HEK293 (cell line): ENCODE results near the gene NECAB3.

ENCODE experiments used
- HOXC10 ChIP-seq: sonication (generic); formaldehyde crosslinking; IDR thresholded peaks from 2 replicates; pipeline ENCODE4 v1.8.1; 2023; ENCODE audit warnings: mild to moderate bottlenecking, missing genetic modification reagents
- INSM2 ChIP-seq: fragments of 450-650 bp; formaldehyde crosslinking; IDR thresholded peaks from 2 replicates; pipeline ENCODE4 v1.5.1; 2016; ENCODE audit warnings: missing biosample characterization, missing genetic modification characterization
- OSR2 ChIP-seq: fragments of 450-650 bp; formaldehyde crosslinking; IDR thresholded peaks from 2 replicates; pipeline ENCODE4 v1.5.1; 2016; ENCODE audit warnings: missing biosample characterization, missing genetic modification characterization
- RBAK ChIP-seq: fragments of 450-650 bp; formaldehyde crosslinking; IDR thresholded peaks from 2 replicates; pipeline ENCODE4 v1.5.1; 2016; ENCODE audit warnings: missing biosample characterization, missing genetic modification characterization
- TRIM28 ChIP-seq: IDR thresholded peaks from 2 replicates; pipeline ENCODE4 v1.6.1; 2011; ENCODE audit warnings: low read length, control low read depth, borderline replicate concordance
- ZBTB1 ChIP-seq: fragments of 450-650 bp; formaldehyde crosslinking; IDR thresholded peaks from 2 replicates; pipeline ENCODE4 v1.5.1; 2016; ENCODE audit warnings: missing biosample characterization, missing genetic modification characterization
- ZBTB17 ChIP-seq: fragments of 450-650 bp; formaldehyde crosslinking; IDR thresholded peaks from 2 replicates; pipeline ENCODE4 v1.5.1; 2016; ENCODE audit warnings: missing biosample characterization, missing genetic modification characterization
- ZBTB21 ChIP-seq: fragments of 450-650 bp; formaldehyde crosslinking; IDR thresholded peaks from 2 replicates; pipeline ENCODE4 v1.5.1; 2017; ENCODE audit warnings: missing biosample characterization, missing genetic modification characterization
- ZBTB26 ChIP-seq: fragments of 450-650 bp; formaldehyde crosslinking; optimal IDR thresholded peaks from 2 replicates; pipeline ENCODE3; 2016; ENCODE audit warnings: missing biosample characterization, mild to moderate bottlenecking, missing genetic modification characterization
- ZFP3 ChIP-seq: fragments of 450-650 bp; formaldehyde crosslinking; IDR thresholded peaks from 2 replicates; pipeline ENCODE4 v1.5.1; 2016; ENCODE audit warnings: low read depth, missing biosample characterization, missing genetic modification characterization
- ZIC2 ChIP-seq: fragments of 450-650 bp; formaldehyde crosslinking; IDR thresholded peaks from 2 replicates; pipeline ENCODE4 v1.5.1; 2016; ENCODE audit warnings: missing biosample characterization, missing genetic modification characterization
- ZNF121 ChIP-seq: fragments of 450-650 bp; formaldehyde crosslinking; IDR thresholded peaks from 2 replicates; pipeline ENCODE4 v1.5.1; 2016; ENCODE audit warnings: missing biosample characterization, missing genetic modification characterization
- ZNF274 ChIP-seq, 2 experiments: fragments of 200-500 bp in 1 of 2; fragments of 450-650 bp in 1 of 2; sonication (Bioruptor generic) in 1 of 2; formaldehyde crosslinking in 1 of 2; IDR thresholded peaks; 2 replicates each; pipeline versions ENCODE4 v1.5.1 to v1.6.1; 2014 to 2016; ENCODE audit warnings: borderline replicate concordance in 1 of 2, inconsistent platforms in 1 of 2, low read length in 1 of 2, missing biosample characterization in 1 of 2, missing genetic modification characterization in 1 of 2
- ZNF280D ChIP-seq: fragments of 450-650 bp; formaldehyde crosslinking; IDR thresholded peaks from 2 replicates; pipeline ENCODE4 v1.5.1; 2016; ENCODE audit warnings: missing biosample characterization, missing genetic modification characterization
- ZNF354C ChIP-seq: fragments of 450-650 bp; formaldehyde crosslinking; IDR thresholded peaks from 2 replicates; pipeline ENCODE4 v1.5.1; 2016; ENCODE audit warnings: missing biosample characterization, missing genetic modification characterization, low read depth, borderline replicate concordance
- ZNF433 ChIP-seq: fragments of 450-650 bp; formaldehyde crosslinking; IDR thresholded peaks from 2 replicates; pipeline ENCODE4 v1.5.1; 2016; ENCODE audit warnings: missing biosample characterization, missing genetic modification characterization, low read depth
- ZNF501 ChIP-seq: fragments of 450-650 bp; formaldehyde crosslinking; IDR thresholded peaks from 2 replicates; pipeline ENCODE4 v1.5.1; 2016; ENCODE audit warnings: missing biosample characterization, missing genetic modification characterization
- ZNF514 ChIP-seq: fragments of 450-650 bp; formaldehyde crosslinking; IDR thresholded peaks from 2 replicates; pipeline ENCODE4 v1.5.1; 2016; ENCODE audit warnings: missing biosample characterization, missing genetic modification characterization
- ZNF560 ChIP-seq: fragments of 450-650 bp; formaldehyde crosslinking; IDR thresholded peaks from 2 replicates; pipeline ENCODE4 v1.5.1; 2017; ENCODE audit warnings: missing biosample characterization, missing genetic modification characterization, borderline replicate concordance
- ZNF610 ChIP-seq: fragments of 450-650 bp; formaldehyde crosslinking; IDR thresholded peaks from 2 replicates; pipeline ENCODE4 v1.5.1; 2016; ENCODE audit warnings: missing biosample characterization, missing genetic modification characterization, borderline replicate concordance
- ZNF747 ChIP-seq: fragments of 450-650 bp; formaldehyde crosslinking; IDR thresholded peaks from 2 replicates; pipeline ENCODE4 v1.5.1; 2016; ENCODE audit warnings: missing biosample characterization, missing genetic modification characterization
- ZNF776 ChIP-seq: fragments of 450-650 bp; formaldehyde crosslinking; IDR thresholded peaks from 2 replicates; pipeline ENCODE4 v1.5.0; 2017; ENCODE audit warnings: missing biosample characterization, missing genetic modification characterization, borderline replicate concordance
- TF ChIP-seq, protein P1 (sequence below): fragments of 450-650 bp; formaldehyde crosslinking; IDR thresholded peaks from 2 replicates; pipeline ENCODE4 v1.5.1; 2016; ENCODE audit warnings: missing biosample characterization, missing genetic modification characterization

Gene NECAB3

GRCh38 chr20:33645072-33645358, 29.2 kb downstream of the NECAB3 start (continued):
- TF ChIP-seq ZNF274 (IDR thresholded peaks at IDR 0.05; ENCODE audit: low read length) (no peak), ZNF274 (tag by site-specific recombination; IDR thresholded peaks at IDR 0.05; ENCODE audit: borderline replicate concordance) (no peak), ZNF514 (tag by site-specific recombination) (no peak), ZNF121 (tag by site-specific recombination) (no peak), HOXC10 (CRISPR knock-in tag) (no peak), ZBTB1 (tag by site-specific recombination) (no peak), ZFP3 (tag by site-specific recombination) (no peak), ZNF776 (no peak), ZNF354C (no peak), ZNF610 (tag by site-specific recombination) (no peak), ZNF433 (no peak), ZNF560 (tag by site-specific recombination) (no peak), ZBTB17 (tag by site-specific recombination) (0 out of 2 replicates have a peak, but pooled peaks have one; percentile 17), RBAK (no peak), OSR2 (tag by site-specific recombination) (peak; percentile 33; the same call in 1 of the 2 replicates), TRIM28 (no peak), ZBTB26 (no peak), ZBTB21 (tag by site-specific recombination) (no peak), ZNF280D (tag by site-specific recombination) (no peak), ZNF747 (no peak), ZNF501 (tag by site-specific recombination) (no peak), ZIC2 (tag by site-specific recombination) (peak; percentile 72), INSM2 (tag by site-specific recombination) (no peak)
- TF ChIP-seq, protein P1, sequence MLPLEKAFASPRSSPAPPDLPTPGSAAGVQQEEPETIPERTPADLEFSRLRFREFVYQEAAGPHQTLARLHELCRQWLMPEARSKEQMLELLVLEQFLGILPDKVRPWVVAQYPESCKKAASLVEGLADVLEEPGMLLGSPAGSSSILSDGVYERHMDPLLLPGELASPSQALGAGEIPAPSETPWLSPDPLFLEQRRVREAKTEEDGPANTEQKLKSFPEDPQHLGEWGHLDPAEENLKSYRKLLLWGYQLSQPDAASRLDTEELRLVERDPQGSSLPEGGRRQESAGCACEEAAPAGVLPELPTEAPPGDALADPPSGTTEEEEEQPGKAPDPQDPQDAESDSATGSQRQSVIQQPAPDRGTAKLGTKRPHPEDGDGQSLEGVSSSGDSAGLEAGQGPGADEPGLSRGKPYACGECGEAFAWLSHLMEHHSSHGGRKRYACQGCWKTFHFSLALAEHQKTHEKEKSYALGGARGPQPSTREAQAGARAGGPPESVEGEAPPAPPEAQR (tag by site-specific recombination): no peak
- TF ChIP-seq, all 188 proteins: peak for 4
